Panc1 (cell line): ENCODE results near the gene ZNF385C. TPM values are rescaled to one million over a fixed set of nuclear protein-coding genes. Genes with fewer than 3 reads are reported as not detected.

Experiments
- ATAC-seq: fragments of 200-7000 bp; cut with Tn5 transposase; 2 replicates; pipeline ENCODE4 v1.9.1; 2020; ENCODE audit warnings: mild to moderate bottlenecking, moderate library complexity
- BruUV-seq: library from RNA; stranded (reverse); fragments of 400-500 nt; replicated peaks from 2 replicates; lab custom pipeline; 2021; lab: Mats Ljungman, UMichigan
- CTCF ChIA-PET: fragments of 300-600 bp; sonication (Branson Sonifier 250); formaldehyde crosslinking; loops from one replicate; lab custom pipeline; 2022; ENCODE audit warnings: antibody characterized with exemption; lab: Charles Lee
- POLR2A ChIA-PET: fragments of 300-600 bp; sonication (Branson Sonifier 250); formaldehyde crosslinking; loops from one replicate; lab custom pipeline; 2022; ENCODE audit warnings: antibody characterized with exemption; lab: Charles Lee
- DNase-seq: peaks from one replicate; pipeline ENCODE4 v3.0.0-alpha.2; 2010; ENCODE audit warnings: low read depth, low spot score
- H3K27ac ChIP-seq: 2 replicates; pipeline ENCODE4 v1.5.1; 2011; ENCODE audit warnings: mild to moderate bottlenecking, low read length, inconsistent platforms
- H3K27me3 ChIP-seq: fragments of 200-500 bp; sonication (Bioruptor generic); 2 replicates; pipeline ENCODE4 v1.6.0; 2014; ENCODE audit warnings: low read length, inconsistent platforms; ENCODE audit not compliant: control insufficient read depth, insufficient read depth
- H3K36me3 ChIP-seq: fragments of 200-500 bp; sonication (Bioruptor generic); 2 replicates; pipeline ENCODE4 v1.5.1; 2014; ENCODE audit warnings: inconsistent platforms, mild to moderate bottlenecking, low read length, moderate library complexity; ENCODE audit not compliant: control insufficient read depth, insufficient read depth
- H3K4me1 ChIP-seq: 2 replicates; pipeline ENCODE4 v1.5.1; 2011; ENCODE audit warnings: inconsistent platforms, mild to moderate bottlenecking, low read length, moderate library complexity; ENCODE audit not compliant: control insufficient read depth, insufficient read depth
- H3K4me3 ChIP-seq, 2 experiments: 2 replicates each; pipeline ENCODE4 v1.5.1; 2011 to 2012; ENCODE audit warnings: low read depth in 2 of 2, low read length in 2 of 2, mild to moderate bottlenecking in 2 of 2, inconsistent platforms in 1 of 2, moderate library complexity in 1 of 2
- H3K9me3 ChIP-seq: fragments of 200-500 bp; sonication (Bioruptor generic); 2 replicates; pipeline ENCODE4 v1.5.1; 2014; ENCODE audit warnings: low read depth, mild to moderate bottlenecking, inconsistent platforms, low read length, moderate library complexity; ENCODE audit not compliant: control insufficient read depth, insufficient read depth
- POLR2AphosphoS5 ChIP-seq: IDR thresholded peaks from 2 replicates; pipeline ENCODE4 v1.6.1; 2012; ENCODE audit warnings: mild to moderate bottlenecking, low read depth, low read length, moderate library complexity
- SIN3A ChIP-seq: IDR thresholded peaks from 2 replicates; pipeline ENCODE4 v1.6.1; 2012; ENCODE audit warnings: low read depth, mild to moderate bottlenecking, low read length, moderate library complexity, borderline replicate concordance; ENCODE audit not compliant: insufficient read depth
- TCF7L2 ChIP-seq: IDR thresholded peaks from 2 replicates; pipeline ENCODE4 v1.6.1; 2011; ENCODE audit warnings: mild to moderate bottlenecking, low read depth, low read length, inconsistent platforms
- in situ Hi-C: cut with HindIII; loops from 2 replicates; pipeline ENCODE4 v1.10.0; 2016; ENCODE audit warnings: low sequenced_read_pairs, low pct_unique_long_range_greater_than_20kb
- intact Hi-C: fragments of 100-400 bp; cut with micrococcal nuclease; formaldehyde crosslinking; loops from one replicate; pipeline ENCODE4 v1.10.0; 2022; ENCODE audit not compliant: unreplicated experiment
- total RNA-seq: library from RNA; stranded (reverse); gene quantifications from one replicate; pipeline ENCODE4 v1.2.1, GENCODE V29; 2021; ENCODE audit not compliant: unreplicated experiment
- TF ChIP-seq, protein P1 (sequence below), 2 experiments: IDR thresholded peaks; 2 replicates each; pipeline ENCODE4 v1.6.1; 2011 to 2012; ENCODE audit warnings: low read depth in 2 of 2, control low read depth in 1 of 2, low read length in 1 of 2, mild to moderate bottlenecking in 1 of 2, moderate library complexity in 1 of 2; ENCODE audit not compliant: insufficient read depth in 1 of 2
- TF ChIP-seq, protein P2 (sequence below): fragments of 450-650 bp; IDR thresholded peaks from 2 replicates; pipeline ENCODE4 v1.5.1; 2017; ENCODE audit warnings: mild to moderate bottlenecking

Gene ZNF385C
- total RNA-seq, 1 experiment from 2014 or later: 0.21 TPM

DNA sequence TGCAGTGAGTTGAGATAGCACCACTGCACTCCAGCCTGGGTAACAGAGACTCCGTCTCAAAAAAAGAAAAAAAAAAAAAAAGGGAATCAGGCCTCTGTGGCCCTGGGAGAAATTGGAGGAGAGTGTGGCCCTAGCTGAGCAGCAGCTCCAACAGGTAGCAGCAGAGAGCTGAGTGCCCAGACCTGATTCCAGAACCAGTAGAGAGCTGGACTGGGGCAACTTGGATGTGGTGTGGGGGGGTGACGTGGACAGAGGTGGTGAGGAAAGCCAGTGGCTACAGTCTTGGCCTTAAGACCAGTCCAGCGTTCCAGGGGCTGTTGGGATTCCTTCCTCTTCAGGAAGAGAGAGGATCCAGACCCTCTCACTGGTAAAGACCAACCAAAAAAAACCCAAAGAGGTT is 26.0 kb upstream of the ZNF385C start:
- TF ChIP-seq SIN3A (no peak), TCF7L2 (no peak), POLR2AphosphoS5 (no peak)
- TF ChIP-seq, protein P1, sequence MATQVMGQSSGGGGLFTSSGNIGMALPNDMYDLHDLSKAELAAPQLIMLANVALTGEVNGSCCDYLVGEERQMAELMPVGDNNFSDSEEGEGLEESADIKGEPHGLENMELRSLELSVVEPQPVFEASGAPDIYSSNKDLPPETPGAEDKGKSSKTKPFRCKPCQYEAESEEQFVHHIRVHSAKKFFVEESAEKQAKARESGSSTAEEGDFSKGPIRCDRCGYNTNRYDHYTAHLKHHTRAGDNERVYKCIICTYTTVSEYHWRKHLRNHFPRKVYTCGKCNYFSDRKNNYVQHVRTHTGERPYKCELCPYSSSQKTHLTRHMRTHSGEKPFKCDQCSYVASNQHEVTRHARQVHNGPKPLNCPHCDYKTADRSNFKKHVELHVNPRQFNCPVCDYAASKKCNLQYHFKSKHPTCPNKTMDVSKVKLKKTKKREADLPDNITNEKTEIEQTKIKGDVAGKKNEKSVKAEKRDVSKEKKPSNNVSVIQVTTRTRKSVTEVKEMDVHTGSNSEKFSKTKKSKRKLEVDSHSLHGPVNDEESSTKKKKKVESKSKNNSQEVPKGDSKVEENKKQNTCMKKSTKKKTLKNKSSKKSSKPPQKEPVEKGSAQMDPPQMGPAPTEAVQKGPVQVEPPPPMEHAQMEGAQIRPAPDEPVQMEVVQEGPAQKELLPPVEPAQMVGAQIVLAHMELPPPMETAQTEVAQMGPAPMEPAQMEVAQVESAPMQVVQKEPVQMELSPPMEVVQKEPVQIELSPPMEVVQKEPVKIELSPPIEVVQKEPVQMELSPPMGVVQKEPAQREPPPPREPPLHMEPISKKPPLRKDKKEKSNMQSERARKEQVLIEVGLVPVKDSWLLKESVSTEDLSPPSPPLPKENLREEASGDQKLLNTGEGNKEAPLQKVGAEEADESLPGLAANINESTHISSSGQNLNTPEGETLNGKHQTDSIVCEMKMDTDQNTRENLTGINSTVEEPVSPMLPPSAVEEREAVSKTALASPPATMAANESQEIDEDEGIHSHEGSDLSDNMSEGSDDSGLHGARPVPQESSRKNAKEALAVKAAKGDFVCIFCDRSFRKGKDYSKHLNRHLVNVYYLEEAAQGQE (IDR thresholded peaks at IDR 0.05; ENCODE audit: insufficient read depth in 1 of 2, low read depth in 2 of 2, low read length in 1 of 2): no peak
- TF ChIP-seq, protein P2, sequence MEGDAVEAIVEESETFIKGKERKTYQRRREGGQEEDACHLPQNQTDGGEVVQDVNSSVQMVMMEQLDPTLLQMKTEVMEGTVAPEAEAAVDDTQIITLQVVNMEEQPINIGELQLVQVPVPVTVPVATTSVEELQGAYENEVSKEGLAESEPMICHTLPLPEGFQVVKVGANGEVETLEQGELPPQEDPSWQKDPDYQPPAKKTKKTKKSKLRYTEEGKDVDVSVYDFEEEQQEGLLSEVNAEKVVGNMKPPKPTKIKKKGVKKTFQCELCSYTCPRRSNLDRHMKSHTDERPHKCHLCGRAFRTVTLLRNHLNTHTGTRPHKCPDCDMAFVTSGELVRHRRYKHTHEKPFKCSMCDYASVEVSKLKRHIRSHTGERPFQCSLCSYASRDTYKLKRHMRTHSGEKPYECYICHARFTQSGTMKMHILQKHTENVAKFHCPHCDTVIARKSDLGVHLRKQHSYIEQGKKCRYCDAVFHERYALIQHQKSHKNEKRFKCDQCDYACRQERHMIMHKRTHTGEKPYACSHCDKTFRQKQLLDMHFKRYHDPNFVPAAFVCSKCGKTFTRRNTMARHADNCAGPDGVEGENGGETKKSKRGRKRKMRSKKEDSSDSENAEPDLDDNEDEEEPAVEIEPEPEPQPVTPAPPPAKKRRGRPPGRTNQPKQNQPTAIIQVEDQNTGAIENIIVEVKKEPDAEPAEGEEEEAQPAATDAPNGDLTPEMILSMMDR: no peak; the same call in 1 of the 2 replicates

DNA sequence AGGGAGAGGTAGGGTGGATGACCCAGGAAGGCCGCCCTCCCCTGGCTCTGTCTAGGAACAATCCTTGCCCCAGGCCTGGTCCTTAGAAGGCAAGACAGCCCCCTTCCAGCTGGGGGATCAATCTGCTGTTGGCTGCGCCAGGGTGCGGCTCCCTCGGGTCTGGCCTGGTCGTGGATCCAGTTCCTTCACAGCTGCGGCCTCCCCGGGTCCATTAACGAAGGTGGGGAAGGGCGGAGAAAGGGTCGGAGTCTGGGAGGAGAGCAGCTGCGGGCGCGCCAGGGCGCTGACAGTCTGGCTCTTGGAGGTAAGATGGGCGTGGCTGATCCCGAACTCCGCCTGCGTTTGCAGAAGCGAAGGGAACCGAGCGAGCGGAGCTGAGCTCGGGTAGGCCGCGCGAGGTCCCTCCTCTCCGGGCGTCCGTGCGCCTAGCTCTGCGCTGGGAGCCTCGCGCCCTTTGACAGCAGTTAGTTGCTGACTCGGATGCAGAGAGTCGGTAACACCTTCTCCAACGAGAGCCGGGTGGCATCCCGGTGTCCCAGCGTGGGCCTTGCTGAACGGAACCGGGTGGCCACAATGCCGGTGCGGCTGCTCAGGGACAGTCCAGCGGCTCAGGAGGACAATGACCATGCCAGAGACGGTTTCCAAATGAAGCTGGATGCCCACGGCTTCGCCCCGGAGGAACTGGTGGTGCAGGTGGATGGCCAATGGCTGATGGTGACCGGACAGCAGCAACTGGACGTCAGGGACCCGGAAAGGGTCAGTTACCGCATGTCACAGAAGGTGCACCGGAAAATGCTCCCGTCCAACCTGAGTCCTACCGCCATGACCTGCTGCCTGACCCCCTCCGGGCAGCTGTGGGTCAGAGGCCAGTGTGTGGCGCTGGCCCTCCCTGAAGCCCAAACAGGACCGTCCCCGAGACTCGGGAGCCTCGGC is 24.4 kb upstream of the ZNF385C start, which contains the start of gene HSPB9:
TSS of gene HSPB9 (plus strand) at position 434 of the 933 bp plus-strand sequence. CDS start at position 481, 47 bp downstream.
- intact Hi-C loops (no loop called here), in situ Hi-C loops (no loop called here)
- TF ChIP-seq, protein P2: no peak
- TF ChIP-seq TCF7L2: no peak
- Histone ChIP-seq H3K36me3 (no peaks in the 10 kb centered on the region), H3K9me3 (no peaks in the 10 kb centered on the region), H3K4me3 (no peak within 1 kb of the TSS), H3K4me1 (peaks cover 7% of the 10 kb centered on the region; the same call in 1 of the 2 replicates), H3K27ac (no peak within 1 kb of the TSS), H3K27me3 (no peaks in the 10 kb centered on the region)
- ChIA-PET CTCF (no interaction called here), POLR2A (no interaction called here)
- ATAC-seq (no peak), DNase-seq (no peak)
- no TSS peak for BruUV-seq

More for the DNA sequence above, 26.0 kb upstream of the ZNF385C start:
- no peak overlapping the region for H3K4me3 ChIP-seq
- H3K9me3 ChIP-seq: no peaks in the 10 kb centered on the region
- H3K27ac ChIP-seq: no peak overlapping the region
- H3K4me1 ChIP-seq: peaks cover 7% of the 10 kb centered on the region; the same call in 1 of the 2 replicates
- ChIA-PET CTCF (interaction anchor here (0.6 to 0.7 kb wide), 2 partner anchors 126 to 140 kb away, joined by 3 to 5 read pairs; no protein-coding TSS in a partner anchor), POLR2A (no interaction called here)
- intact Hi-C loops: no loop called here
- no TSS peak for BruUV-seq
- in situ Hi-C loops: no loop called here
- no peaks in the 10 kb centered on the region for H3K27me3 ChIP-seq
- ATAC-seq: no peak
- no peaks in the 10 kb centered on the region for H3K36me3 ChIP-seq
- DNase-seq: no peak
